ENCODE results near the gene TRAPPC3. TPM values are rescaled to one million over a fixed set of nuclear protein-coding genes. Genes with fewer than 3 reads are reported as not detected.

TRAPPC3 gene
- total and polyA plus RNA-seq, 8 donors, result 45.5 to 71.4 (median 54.6) TPM

- peaks cover 0 to 6% of the 10 kb centered on the region in 2 donors for H3K4me1 ChIP-seq
- H3K27ac ChIP-seq, result no peak overlapping the region
- no peaks in the 10 kb centered on the region for H3K27me3 ChIP-seq
- TF ChIP-seq CTCF (IDR thresholded peaks at IDR 0.05), result no peak
- no peak overlapping the region for H3K4me3 ChIP-seq
- H3K9me3 ChIP-seq, result no peaks in the 10 kb centered on the region
- DNase-seq, result no peak
- no peak for ATAC-seq
- H3K36me3 ChIP-seq, result peaks cover 4 to 100% of the 10 kb centered on the region in 2 donors
- intact Hi-C loops (cut with DNase I), result no loop called here
Observed at GRCh38 chr1:36176106-36176949, 27.0 kb upstream of the TRAPPC3 start.

- Histone ChIP-seq H3K27ac (peak overlapping the region in 1 of 2 donors; percentile 28), H3K36me3 (peaks cover 4 to 100% of the 10 kb centered on the region in 2 donors), H3K4me1 (peaks cover 0 to 6% of the 10 kb centered on the region in 2 donors), H3K27me3 (no peaks in the 10 kb centered on the region), H3K4me3 (no peak overlapping the region), H3K9me3 (no peaks in the 10 kb centered on the region)
- no peak for DNase-seq
- intact Hi-C loops (cut with DNase I), result no loop called here
- peak; percentile 15 for ATAC-seq
- TF ChIP-seq CTCF (IDR thresholded peaks at IDR 0.05), result no peak
Observed at GRCh38 chr1:36175137-36176095, 26.1 kb upstream of the TRAPPC3 start.

- ATAC-seq (no peak), DNase-seq (no peak)
- H3K9me3 ChIP-seq, result no peaks in the 10 kb centered on the region
- peaks cover 4 to 97% of the 10 kb centered on the region in 2 donors for H3K36me3 ChIP-seq
- H3K27ac ChIP-seq, result peak overlapping the region in 1 of 2 donors; percentile 28
- no peak overlapping the region for H3K4me3 ChIP-seq
- no peaks in the 10 kb centered on the region for H3K27me3 ChIP-seq
- intact Hi-C loops (cut with DNase I), result no loop called here
- peaks cover 0 to 6% of the 10 kb centered on the region in 2 donors for H3K4me1 ChIP-seq
- TF ChIP-seq CTCF (IDR thresholded peaks at IDR 0.05), result no peak
Observed at GRCh38 chr1:36174713-36175112, 25.4 kb upstream of the TRAPPC3 start.

GRCh38 chr1:36172983-36173382 is 23.7 kb upstream of the TRAPPC3 start:
- intact Hi-C loops (cut with DNase I), result no loop called here
- no peak for DNase-seq
- TF ChIP-seq CTCF (IDR thresholded peaks at IDR 0.05), result no peak
- H3K4me1 ChIP-seq, result peaks cover 0 to 20% of the 10 kb centered on the region in 2 donors
- no peak overlapping the region for H3K4me3 ChIP-seq
- H3K36me3 ChIP-seq, result peaks cover 4 to 80% of the 10 kb centered on the region in 2 donors
- ATAC-seq, result no peak
- no peaks in the 10 kb centered on the region for H3K27me3 ChIP-seq
- H3K9me3 ChIP-seq, result no peaks in the 10 kb centered on the region
- H3K27ac ChIP-seq, result no peak overlapping the region

All from left lung (tissue), 10 donors.